ENCODE measurements around the gene CNMD.

Gene CNMD

DNA sequence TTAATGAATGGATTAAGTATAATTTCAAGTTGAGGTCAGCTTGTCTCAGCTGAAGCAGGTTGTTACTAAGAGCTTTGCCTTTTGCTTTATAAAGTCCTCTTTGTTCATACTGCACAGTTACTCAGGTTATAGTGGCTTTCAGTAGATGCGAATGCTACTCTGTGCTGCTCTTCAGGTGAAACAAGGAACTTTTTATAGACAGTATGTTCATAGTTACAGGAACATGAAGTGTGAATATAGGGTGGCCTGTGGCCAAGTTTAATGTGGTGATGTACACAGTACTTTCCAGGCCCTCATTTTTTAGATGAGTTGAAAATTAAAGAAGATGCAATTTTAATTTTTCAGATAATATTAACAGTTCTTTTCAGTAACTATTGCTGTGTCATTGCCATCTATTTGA, 66.2 kb downstream of the CNMD start:
- Histone ChIP-seq H3K27me3 (ENCODE audit: control insufficient read depth in 1 of 2, insufficient read depth in 2 of 2, low read length in 2 of 2) (no peaks in the 10 kb centered on the region), H3K4me1 (ENCODE audit: insufficient read depth, low read length) (no peaks in the 10 kb centered on the region), H3K4me3 (ENCODE audit: low read depth in 1 of 2, low read length in 2 of 2) (no peak overlapping the region), H3K9ac (ENCODE audit: low read length) (no peak overlapping the region), H3K27ac (ENCODE audit: low read depth, low read length) (no peak overlapping the region), H3K36me3 (ENCODE audit: insufficient read depth, low read length) (no peaks in the 10 kb centered on the region), H3K9me3 (ENCODE audit: low read length) (no peaks in the 10 kb centered on the region)

DNA sequence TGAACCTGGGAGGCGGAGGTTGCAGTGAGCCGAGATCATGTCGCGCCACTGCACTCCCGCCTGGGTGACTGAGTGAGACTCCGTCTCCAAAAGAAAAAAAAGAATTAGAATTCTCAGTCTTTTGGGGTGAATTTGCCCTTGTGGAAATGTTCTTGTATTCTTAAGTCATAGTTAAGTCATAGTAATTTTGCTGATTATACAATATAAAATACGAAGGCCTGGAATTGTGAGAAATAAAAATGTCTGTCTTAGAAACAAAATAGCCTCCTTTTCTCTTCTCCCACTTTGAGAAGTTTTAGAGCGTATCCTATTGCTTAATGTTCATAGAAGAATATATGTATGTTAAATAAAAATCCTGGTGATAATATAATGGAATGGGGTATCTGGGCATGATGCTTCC, 68.9 kb downstream of the CNMD start:
- Histone ChIP-seq H3K9me3 (ENCODE audit: low read length) (no peaks in the 10 kb centered on the region), H3K36me3 (ENCODE audit: insufficient read depth, low read length) (peaks cover 10% of the 10 kb centered on the region), H3K9ac (ENCODE audit: low read length) (no peak overlapping the region), H3K27me3 (ENCODE audit: control insufficient read depth in 1 of 2, insufficient read depth in 2 of 2, low read length in 2 of 2) (no peaks in the 10 kb centered on the region), H3K4me1 (ENCODE audit: insufficient read depth, low read length) (no peaks in the 10 kb centered on the region), H3K27ac (ENCODE audit: low read depth, low read length) (no peak overlapping the region), H3K4me3 (ENCODE audit: low read depth in 1 of 2, low read length in 2 of 2) (no peak overlapping the region)

DNA sequence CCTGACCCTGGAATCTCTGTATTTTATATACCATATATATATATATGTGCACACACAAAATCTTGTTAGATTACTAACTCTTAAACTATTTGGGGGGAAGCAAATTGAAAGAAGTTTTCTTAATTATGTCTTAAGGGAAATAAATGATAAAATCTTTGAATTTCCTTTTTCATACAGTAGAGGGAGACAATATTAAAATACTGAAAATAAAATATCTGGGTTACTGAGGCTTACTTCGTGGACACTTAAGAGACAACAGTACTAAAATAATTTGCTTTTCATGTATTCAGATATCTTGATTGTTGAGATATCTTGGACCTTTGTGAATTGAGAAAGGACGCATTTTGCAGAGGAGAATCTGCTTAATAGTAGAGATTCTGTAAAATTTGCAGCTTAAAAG, 69.9 kb downstream of the CNMD start:
- H3K27me3 ChIP-seq (ENCODE audit: control insufficient read depth in 1 of 2, insufficient read depth in 2 of 2, low read length in 2 of 2) = no peaks in the 10 kb centered on the region
- peaks cover 10% of the 10 kb centered on the region for H3K36me3 ChIP-seq (ENCODE audit: insufficient read depth, low read length)
- H3K9me3 ChIP-seq (ENCODE audit: low read length) = no peaks in the 10 kb centered on the region
- H3K9ac ChIP-seq (ENCODE audit: low read length) = no peak overlapping the region
- no peaks in the 10 kb centered on the region for H3K4me1 ChIP-seq (ENCODE audit: insufficient read depth, low read length)
- H3K27ac ChIP-seq (ENCODE audit: low read depth, low read length) = no peak overlapping the region
- H3K4me3 ChIP-seq (ENCODE audit: low read depth in 1 of 2, low read length in 2 of 2) = no peak overlapping the region

DNA sequence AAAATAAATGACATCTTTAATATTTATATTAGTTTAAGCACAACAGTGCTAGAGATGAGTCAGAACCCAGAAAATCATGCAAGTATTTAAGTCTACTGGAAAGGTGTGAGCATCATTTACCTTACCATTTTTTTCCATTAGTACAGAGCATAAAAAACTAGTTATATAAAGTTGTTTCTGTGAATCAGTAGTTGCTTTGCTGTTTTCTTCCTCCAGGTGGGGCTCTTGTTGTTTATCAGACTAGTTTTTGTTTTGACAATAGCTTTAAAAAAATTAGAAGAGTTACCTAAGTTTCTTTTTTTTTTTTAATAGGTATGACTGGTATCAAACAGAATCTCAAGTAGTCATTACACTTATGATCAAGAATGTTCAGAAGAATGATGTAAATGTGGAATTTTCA, 74.3 kb downstream of the CNMD start:
- Histone ChIP-seq H3K27me3 (ENCODE audit: control insufficient read depth in 1 of 2, insufficient read depth in 2 of 2, low read length in 2 of 2) (no peaks in the 10 kb centered on the region), H3K27ac (ENCODE audit: low read depth, low read length) (no peak overlapping the region), H3K4me1 (ENCODE audit: insufficient read depth, low read length) (no peaks in the 10 kb centered on the region), H3K4me3 (ENCODE audit: low read depth in 1 of 2, low read length in 2 of 2) (no peak overlapping the region), H3K9me3 (ENCODE audit: low read length) (no peaks in the 10 kb centered on the region), H3K9ac (ENCODE audit: low read length) (no peak overlapping the region), H3K36me3 (ENCODE audit: insufficient read depth, low read length) (peaks cover 37% of the 10 kb centered on the region)

- peaks cover 39% of the 10 kb centered on the region for H3K36me3 ChIP-seq (ENCODE audit: insufficient read depth, low read length)
- no peaks in the 10 kb centered on the region for H3K27me3 ChIP-seq (ENCODE audit: control insufficient read depth in 1 of 2, insufficient read depth in 2 of 2, low read length in 2 of 2)
- no peak overlapping the region for H3K27ac ChIP-seq (ENCODE audit: low read depth, low read length)
- no peak overlapping the region for H3K9ac ChIP-seq (ENCODE audit: low read length)
- H3K4me1 ChIP-seq (ENCODE audit: insufficient read depth, low read length) = no peaks in the 10 kb centered on the region
- no peak overlapping the region for H3K4me3 ChIP-seq (ENCODE audit: low read depth in 1 of 2, low read length in 2 of 2)
- H3K9me3 ChIP-seq (ENCODE audit: low read length) = no peaks in the 10 kb centered on the region
Observed at GRCh38 chr13:52664272-52664671, 75.3 kb downstream of the CNMD start.

- Histone ChIP-seq H3K4me1 (ENCODE audit: insufficient read depth, low read length) (peaks cover 17% of the 10 kb centered on the region), H3K36me3 (ENCODE audit: insufficient read depth, low read length) (peaks cover 37% of the 10 kb centered on the region)
Observed at GRCh38 chr13:52659340-52659739, 80.3 kb downstream of the CNMD start.

More at GRCh38 chr13:52659340-52659739, 80.3 kb downstream of the CNMD start:
- H3K9me3 ChIP-seq (ENCODE audit: low read length) = no peaks in the 10 kb centered on the region
- H3K9ac ChIP-seq (ENCODE audit: low read length) = no peak overlapping the region
- H3K27me3 ChIP-seq (ENCODE audit: control insufficient read depth in 1 of 2, insufficient read depth in 2 of 2, low read length in 2 of 2) = no peaks in the 10 kb centered on the region
- H3K27ac ChIP-seq (ENCODE audit: low read depth, low read length) = no peak overlapping the region
- H3K4me3 ChIP-seq (ENCODE audit: low read depth in 1 of 2, low read length in 2 of 2) = no peak overlapping the region

All from muscle layer of colon (tissue), 2 donors.